H9 (cell line): Measurements from ENCODE around the gene ITPR1. TPM values are rescaled to one million over a fixed set of nuclear protein-coding genes. Genes with fewer than 3 reads are reported as not detected.

ENCODE experiments used
- DNase-seq: peaks from one replicate; pipeline ENCODE4 v3.0.0-alpha.2; 2017
- H2AFZ ChIP-seq: one replicate; pipeline ENCODE4 v1.6.1; 2013; ENCODE audit warnings: mild to moderate bottlenecking, low read length, control low read depth, moderate library complexity
- H2AK5ac ChIP-seq: 2 replicates; pipeline ENCODE4 v1.6.1; 2013; ENCODE audit warnings: low read length, control low read depth, mixed read lengths; ENCODE audit not compliant: insufficient read length
- H2BK120ac ChIP-seq: one replicate; pipeline ENCODE4 v1.6.1; 2013; ENCODE audit warnings: low read depth, mild to moderate bottlenecking, low read length, control low read depth, inconsistent platforms; ENCODE audit not compliant: poor library complexity, severe bottlenecking
- H2BK12ac ChIP-seq: 2 replicates; pipeline ENCODE4 v1.6.1; 2013; ENCODE audit warnings: low read length, control low read depth, mixed read lengths, low read depth; ENCODE audit not compliant: insufficient read length
- H2BK15ac ChIP-seq: 2 replicates; pipeline ENCODE4 v1.6.1; 2013; ENCODE audit warnings: low read depth, low read length, control low read depth
- H2BK20ac ChIP-seq: one replicate; pipeline ENCODE4 v1.6.1; 2013; ENCODE audit warnings: low read depth, mild to moderate bottlenecking, low read length, control low read depth, inconsistent platforms; ENCODE audit not compliant: poor library complexity, severe bottlenecking
- H2BK5ac ChIP-seq: 2 replicates; pipeline ENCODE4 v1.6.1; 2013; ENCODE audit warnings: low read length, control low read depth, mixed read lengths; ENCODE audit not compliant: insufficient read length
- H3K14ac ChIP-seq: 2 replicates; pipeline ENCODE4 v1.6.1; 2013; ENCODE audit warnings: low read length, control low read depth; ENCODE audit not compliant: insufficient read depth
- H3K18ac ChIP-seq: 2 replicates; pipeline ENCODE4 v1.6.1; 2013; ENCODE audit warnings: low read depth, mild to moderate bottlenecking, mixed read lengths, low read length, control low read depth; ENCODE audit not compliant: insufficient read length
- H3K23ac ChIP-seq: 2 replicates; pipeline ENCODE4 v1.6.1; 2013; ENCODE audit warnings: low read length, control low read depth, mixed read lengths, low read depth; ENCODE audit not compliant: insufficient read length
- H3K23me2 ChIP-seq: 2 replicates; pipeline ENCODE4 v1.6.1; 2013; ENCODE audit warnings: low read depth, mild to moderate bottlenecking, mixed read lengths, low read length, control low read depth; ENCODE audit not compliant: insufficient read length, poor library complexity, severe bottlenecking
- H3K27ac ChIP-seq: 2 replicates; pipeline ENCODE4 v1.5.1; 2013; ENCODE audit warnings: low read length, control low read depth, mixed read lengths, low read depth; ENCODE audit not compliant: insufficient read length
- H3K27me3 ChIP-seq: 2 replicates; pipeline ENCODE4 v1.6.1; 2013; ENCODE audit warnings: low read length, control low read depth, inconsistent platforms; ENCODE audit not compliant: insufficient read depth
- H3K4ac ChIP-seq: 2 replicates; pipeline ENCODE4 v1.6.1; 2013; ENCODE audit warnings: low read depth, mild to moderate bottlenecking, control low read depth, inconsistent platforms, low read length, moderate library complexity
- H3K4me1 ChIP-seq: 2 replicates; pipeline ENCODE4 v1.6.1; 2013; ENCODE audit warnings: low read length, control low read depth, inconsistent platforms; ENCODE audit not compliant: insufficient read depth
- H3K4me2 ChIP-seq: 2 replicates; pipeline ENCODE4 v1.6.1; 2013; ENCODE audit warnings: low read length, control low read depth, mixed read lengths; ENCODE audit not compliant: insufficient read length, insufficient read depth
- H3K56ac ChIP-seq: 2 replicates; pipeline ENCODE4 v1.6.1; 2013; ENCODE audit warnings: low read depth, mild to moderate bottlenecking, mixed read lengths, low read length, control low read depth; ENCODE audit not compliant: insufficient read length
- H3K79me1 ChIP-seq: 2 replicates; pipeline ENCODE4 v1.6.1; 2013; ENCODE audit warnings: low read depth, mild to moderate bottlenecking, moderate library complexity, low read length, control low read depth, inconsistent platforms; ENCODE audit not compliant: insufficient read depth, poor library complexity, severe bottlenecking
- H3K79me2 ChIP-seq: 2 replicates; pipeline ENCODE4 v1.6.1; 2013; ENCODE audit warnings: low read length, control low read depth, inconsistent platforms; ENCODE audit not compliant: insufficient read depth
- H3K9ac ChIP-seq: 2 replicates; pipeline ENCODE4 v1.6.1; 2013; ENCODE audit warnings: low read length, control low read depth, mixed read lengths; ENCODE audit not compliant: insufficient read length; ENCODE audit errors: extremely low read depth
- H3K9me3 ChIP-seq: one replicate; pipeline ENCODE4 v1.6.1; 2013; ENCODE audit warnings: low read depth, low read length, inconsistent platforms; ENCODE audit not compliant: control insufficient read depth
- H3T11ph ChIP-seq: one replicate; pipeline ENCODE4 v1.6.1; 2013; ENCODE audit warnings: mild to moderate bottlenecking, low read length, control low read depth, inconsistent platforms
- H4K20me1 ChIP-seq: one replicate; pipeline ENCODE4 v1.6.1; 2013; ENCODE audit not compliant: control insufficient read depth, insufficient read length, insufficient read depth
- H4K5ac ChIP-seq: 2 replicates; pipeline ENCODE4 v1.6.1; 2013; ENCODE audit warnings: low read depth, mild to moderate bottlenecking, mixed read lengths, low read length, control low read depth; ENCODE audit not compliant: insufficient read length
- H4K8ac ChIP-seq: replicated peaks from 2 replicates; pipeline ENCODE4 v1.6.1; 2013; ENCODE audit warnings: low read length, control low read depth, mixed read lengths, low read depth; ENCODE audit not compliant: insufficient read length
- H4K91ac ChIP-seq: 2 replicates; pipeline ENCODE4 v1.6.1; 2013; ENCODE audit warnings: low read depth, mild to moderate bottlenecking, moderate library complexity, mixed read lengths, low read length, control low read depth; ENCODE audit not compliant: insufficient read length
- H3K27ac Mint-ChIP-seq, 3 experiments: 2 replicates in 2 of 3; 3 replicates in 1 of 3; pipeline ENCODE4 v1.8.0; 2020 to 2021; ENCODE audit warnings: mixed read lengths in 3 of 3, mild to moderate bottlenecking in 1 of 3, moderate library complexity in 1 of 3
- H3K27me3 Mint-ChIP-seq: 2 replicates; pipeline ENCODE4 v1.8.0; 2021; ENCODE audit warnings: low read depth, mild to moderate bottlenecking, moderate library complexity, mixed read lengths
- H3K36me3 Mint-ChIP-seq, 3 experiments: 2 replicates in 2 of 3; 3 replicates in 1 of 3; pipeline ENCODE4 v1.8.0; 2020 to 2021; ENCODE audit warnings: low read depth in 3 of 3, mixed read lengths in 3 of 3; ENCODE audit not compliant: insufficient read depth in 1 of 3
- H3K4me1 Mint-ChIP-seq, 2 experiments: 2 replicates each; pipeline ENCODE4 v1.8.0; 2020; ENCODE audit warnings: mixed read lengths in 2 of 2
- H3K4me3 Mint-ChIP-seq, 2 experiments: 2 replicates in 1 of 2; 3 replicates in 1 of 2; pipeline ENCODE4 v1.8.0; 2020 to 2021; ENCODE audit warnings: mild to moderate bottlenecking in 2 of 2, mixed read lengths in 2 of 2, moderate library complexity in 1 of 2
- H3K9me3 Mint-ChIP-seq, 2 experiments: 2 replicates in 1 of 2; 3 replicates in 1 of 2; pipeline ENCODE4 v1.8.0; 2020; ENCODE audit warnings: mild to moderate bottlenecking in 2 of 2, mixed read lengths in 2 of 2, moderate library complexity in 1 of 2
- WGBS: extraction: QIAGEN DNeasy Blood & Tissue Kit; methylation state at CpG from one replicate; pipeline ENCODE4 v1.1.7; 2013; ENCODE audit warnings: missing lambda C conversion rate, low lambda C conversion rate, mixed read lengths; ENCODE audit not compliant: insufficient read length; ENCODE audit errors: extremely low coverage; 5-methylcytosine and 5-hydroxymethylcytosine counted together
- total RNA-seq: library from RNA; stranded (reverse); gene quantifications from 2 replicates; pipeline ENCODE4 v1.2.1, GENCODE V29; 2021
- TF ChIP-seq, protein P1 (sequence below): fragments of 200-600 bp; sonication (generic); conservative IDR thresholded peaks from 3 replicates; pipeline ENCODE4 v1.8.0; 2021; ENCODE audit warnings: antibody characterized with exemption, mild to moderate bottlenecking

Gene ITPR1
- total RNA-seq, 1 experiment from 2014 or later, result 4.2 TPM

DNA sequence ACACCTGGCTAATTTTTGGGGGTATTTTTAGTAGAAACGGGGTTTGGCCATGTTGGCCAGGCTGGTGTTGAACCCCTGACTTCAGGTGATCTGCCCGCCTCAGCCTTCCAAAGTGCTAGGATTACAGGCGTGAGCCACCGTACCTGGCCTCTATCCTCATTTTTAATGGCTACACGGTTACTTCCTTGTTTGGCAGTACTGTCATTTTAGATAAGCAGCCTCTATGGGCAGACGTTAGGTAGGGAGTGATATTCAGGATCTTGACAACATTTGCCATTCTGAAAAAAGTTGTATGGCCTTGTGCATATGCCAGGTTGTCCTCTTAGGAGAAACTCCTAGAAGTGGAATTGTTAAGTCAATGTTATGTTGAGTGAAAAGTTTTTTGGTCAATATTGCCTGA lies 141.7 kb downstream of the ITPR1 start:
- H3K23me2 ChIP-seq, result no peaks in the 10 kb centered on the region
- no peak overlapping the region for H2AK5ac ChIP-seq
- no peak overlapping the region for H4K5ac ChIP-seq
- no peaks in the 10 kb centered on the region for H4K20me1 ChIP-seq
- Mint-ChIP-seq H3K27ac (no peak overlapping the region), H3K4me1 (peaks cover 0 to 2% of the 10 kb centered on the region in 2 experiments; a peak in 2 of 4 replicates), H3K27me3 (no peaks in the 10 kb centered on the region), H3K4me3 (no peak overlapping the region), H3K9me3 (no peaks in the 10 kb centered on the region), H3K36me3 (no peaks in the 10 kb centered on the region)
- no peak overlapping the region for H3K9ac ChIP-seq
- no peak overlapping the region for H3K27ac ChIP-seq
- no peak overlapping the region for H2BK15ac ChIP-seq
- no peak overlapping the region for H3K23ac ChIP-seq
- no peaks in the 10 kb centered on the region for H3K79me2 ChIP-seq
- no peak for DNase-seq
- no peaks in the 10 kb centered on the region for H3K9me3 ChIP-seq
- H4K91ac ChIP-seq, result no peak overlapping the region
- no peak overlapping the region for H2AFZ ChIP-seq
- H3K18ac ChIP-seq, result no peak overlapping the region
- WGBS, result no CpG with 5 or more reads among the region's 6 CpGs
- no peaks in the 10 kb centered on the region for H3K4me1 ChIP-seq
- H2BK20ac ChIP-seq, result no peak overlapping the region
- H2BK120ac ChIP-seq, result no peak overlapping the region
- no peak overlapping the region for H3K4ac ChIP-seq
- H3K56ac ChIP-seq, result no peak overlapping the region
- H3T11ph ChIP-seq, result no peak overlapping the region
- no peak overlapping the region for H4K8ac ChIP-seq
- H3K14ac ChIP-seq, result no peak overlapping the region
- H3K79me1 ChIP-seq, result no peaks in the 10 kb centered on the region
- no peak overlapping the region for H3K4me2 ChIP-seq
- no peak overlapping the region for H2BK12ac ChIP-seq
- TF ChIP-seq, protein P1, sequence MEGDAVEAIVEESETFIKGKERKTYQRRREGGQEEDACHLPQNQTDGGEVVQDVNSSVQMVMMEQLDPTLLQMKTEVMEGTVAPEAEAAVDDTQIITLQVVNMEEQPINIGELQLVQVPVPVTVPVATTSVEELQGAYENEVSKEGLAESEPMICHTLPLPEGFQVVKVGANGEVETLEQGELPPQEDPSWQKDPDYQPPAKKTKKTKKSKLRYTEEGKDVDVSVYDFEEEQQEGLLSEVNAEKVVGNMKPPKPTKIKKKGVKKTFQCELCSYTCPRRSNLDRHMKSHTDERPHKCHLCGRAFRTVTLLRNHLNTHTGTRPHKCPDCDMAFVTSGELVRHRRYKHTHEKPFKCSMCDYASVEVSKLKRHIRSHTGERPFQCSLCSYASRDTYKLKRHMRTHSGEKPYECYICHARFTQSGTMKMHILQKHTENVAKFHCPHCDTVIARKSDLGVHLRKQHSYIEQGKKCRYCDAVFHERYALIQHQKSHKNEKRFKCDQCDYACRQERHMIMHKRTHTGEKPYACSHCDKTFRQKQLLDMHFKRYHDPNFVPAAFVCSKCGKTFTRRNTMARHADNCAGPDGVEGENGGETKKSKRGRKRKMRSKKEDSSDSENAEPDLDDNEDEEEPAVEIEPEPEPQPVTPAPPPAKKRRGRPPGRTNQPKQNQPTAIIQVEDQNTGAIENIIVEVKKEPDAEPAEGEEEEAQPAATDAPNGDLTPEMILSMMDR, result no peak
- no peaks in the 10 kb centered on the region for H3K27me3 ChIP-seq
- H2BK5ac ChIP-seq, result no peak overlapping the region
